ENCODE measurements around the gene PCSK2.

- TF ChIP-seq CTCF (IDR thresholded peaks at IDR 0.05; ENCODE audit: extremely low read depth in 1 of 2, insufficient read depth in 1 of 2, low read depth in 1 of 2, low read length in 2 of 2) (no peak), MAX (IDR thresholded peaks at IDR 0.05; ENCODE audit: insufficient read depth, insufficient read length) (no peak), POLR2A (IDR thresholded peaks at IDR 0.05; ENCODE audit: low read depth, low read length) (no peak), MYC (IDR thresholded peaks at IDR 0.05; ENCODE audit: low read depth, low read length) (no peak), POLR2AphosphoS5 (IDR thresholded peaks at IDR 0.05; ENCODE audit: insufficient read depth, low read depth, low read length) (no peak), EZH2 (IDR thresholded peaks at IDR 0.05; ENCODE audit: borderline replicate concordance, low read depth, low read length, severe bottlenecking) (no peak), GATA2 (IDR thresholded peaks at IDR 0.05; ENCODE audit: insufficient read depth, insufficient read length, low read depth, low read length) (no peak), FOS (IDR thresholded peaks at IDR 0.05; ENCODE audit: borderline replicate concordance, insufficient read depth, low read length) (no peak)
Measured at GRCh38 chr20:17529586-17529985, 302.7 kb downstream of the PCSK2 start.

All from endothelial cell of umbilical vein (primary cell).